Measurements from ENCODE around the gene TXNDC15. TPM values are rescaled to one million over a fixed set of nuclear protein-coding genes. Genes with fewer than 3 reads are reported as not detected.

TXNDC15 gene
- total RNA-seq, 1 donor from 2014 or later: 46.5 TPM

GRCh38 chr5:134943547-134943946, 69.4 kb downstream of the TXNDC15 start:
- DNase-seq (ENCODE audit: low spot score, unreplicated experiment): no peak
- TF ChIP-seq, protein P1, sequence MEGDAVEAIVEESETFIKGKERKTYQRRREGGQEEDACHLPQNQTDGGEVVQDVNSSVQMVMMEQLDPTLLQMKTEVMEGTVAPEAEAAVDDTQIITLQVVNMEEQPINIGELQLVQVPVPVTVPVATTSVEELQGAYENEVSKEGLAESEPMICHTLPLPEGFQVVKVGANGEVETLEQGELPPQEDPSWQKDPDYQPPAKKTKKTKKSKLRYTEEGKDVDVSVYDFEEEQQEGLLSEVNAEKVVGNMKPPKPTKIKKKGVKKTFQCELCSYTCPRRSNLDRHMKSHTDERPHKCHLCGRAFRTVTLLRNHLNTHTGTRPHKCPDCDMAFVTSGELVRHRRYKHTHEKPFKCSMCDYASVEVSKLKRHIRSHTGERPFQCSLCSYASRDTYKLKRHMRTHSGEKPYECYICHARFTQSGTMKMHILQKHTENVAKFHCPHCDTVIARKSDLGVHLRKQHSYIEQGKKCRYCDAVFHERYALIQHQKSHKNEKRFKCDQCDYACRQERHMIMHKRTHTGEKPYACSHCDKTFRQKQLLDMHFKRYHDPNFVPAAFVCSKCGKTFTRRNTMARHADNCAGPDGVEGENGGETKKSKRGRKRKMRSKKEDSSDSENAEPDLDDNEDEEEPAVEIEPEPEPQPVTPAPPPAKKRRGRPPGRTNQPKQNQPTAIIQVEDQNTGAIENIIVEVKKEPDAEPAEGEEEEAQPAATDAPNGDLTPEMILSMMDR (IDR thresholded peaks at IDR 0.05; ENCODE audit: unreplicated experiment): no peak
- H3K27me3 Mint-ChIP-seq: no peaks in the 10 kb centered on the region
- no peak overlapping the region for H3K4me3 Mint-ChIP-seq (ENCODE audit: low read depth)
- H3K27ac Mint-ChIP-seq: no peak overlapping the region
- no peaks in the 10 kb centered on the region for H3K9me3 Mint-ChIP-seq (ENCODE audit: low read depth)
- no peaks in the 10 kb centered on the region for H3K4me1 Mint-ChIP-seq (ENCODE audit: low read depth)
- peaks cover 4% of the 10 kb centered on the region for H3K36me3 Mint-ChIP-seq (ENCODE audit: insufficient read depth)

GRCh38 chr5:134944630-134945029, 70.5 kb downstream of the TXNDC15 start:
- Mint-ChIP-seq H3K36me3 (ENCODE audit: insufficient read depth) (peaks cover 4% of the 10 kb centered on the region), H3K4me3 (ENCODE audit: low read depth) (no peak overlapping the region), H3K27ac (no peak overlapping the region), H3K27me3 (no peaks in the 10 kb centered on the region), H3K4me1 (ENCODE audit: low read depth) (no peaks in the 10 kb centered on the region), H3K9me3 (ENCODE audit: low read depth) (no peaks in the 10 kb centered on the region)
- TF ChIP-seq, protein P1 (IDR thresholded peaks at IDR 0.05; ENCODE audit: unreplicated experiment): no peak
- no peak for DNase-seq (ENCODE audit: low spot score, unreplicated experiment)

- Mint-ChIP-seq H3K27ac (peak overlapping the region; percentile 82), H3K36me3 (ENCODE audit: insufficient read depth) (peaks cover 4% of the 10 kb centered on the region), H3K9me3 (ENCODE audit: low read depth) (no peaks in the 10 kb centered on the region)
Measured at GRCh38 chr5:134945041-134945440, 70.9 kb downstream of the TXNDC15 start.

DNA sequence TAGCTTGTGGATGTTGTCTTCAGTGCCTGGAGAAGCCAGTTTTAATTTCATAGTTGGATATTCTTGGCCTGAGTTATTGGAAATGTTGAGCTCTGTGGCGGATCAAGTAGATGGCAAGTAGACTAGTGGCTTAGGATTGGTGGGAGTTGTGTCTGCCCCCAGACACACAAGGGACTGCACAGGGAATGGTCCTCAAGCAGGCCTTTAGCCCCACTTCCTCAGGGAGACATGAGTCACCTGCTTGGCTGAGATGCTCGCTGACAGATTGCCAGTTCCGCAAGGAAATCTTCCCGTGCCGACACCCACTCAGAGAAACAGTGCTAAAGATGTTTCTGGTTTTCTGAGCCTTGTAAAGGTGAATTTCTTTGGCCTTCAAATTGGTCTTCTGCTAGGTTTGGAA, 74.7 kb downstream of the TXNDC15 start:
- no peak overlapping the region for H3K27ac Mint-ChIP-seq
- H3K9me3 Mint-ChIP-seq (ENCODE audit: low read depth): peaks cover 3% of the 10 kb centered on the region
- H3K4me3 Mint-ChIP-seq (ENCODE audit: low read depth): no peak overlapping the region
- TF ChIP-seq, protein P1 (IDR thresholded peaks at IDR 0.05; ENCODE audit: unreplicated experiment): no peak
- H3K4me1 Mint-ChIP-seq (ENCODE audit: low read depth): no peaks in the 10 kb centered on the region
- no peak for DNase-seq (ENCODE audit: low spot score, unreplicated experiment)
- no peaks in the 10 kb centered on the region for H3K27me3 Mint-ChIP-seq
- peaks cover 1% of the 10 kb centered on the region for H3K36me3 Mint-ChIP-seq (ENCODE audit: insufficient read depth)

More at GRCh38 chr5:134945041-134945440, 70.9 kb downstream of the TXNDC15 start:
- no peak for DNase-seq (ENCODE audit: low spot score, unreplicated experiment)
- Mint-ChIP-seq H3K4me1 (ENCODE audit: low read depth) (no peaks in the 10 kb centered on the region), H3K4me3 (ENCODE audit: low read depth) (no peak overlapping the region), H3K27me3 (no peaks in the 10 kb centered on the region)
- TF ChIP-seq, protein P1 (IDR thresholded peaks at IDR 0.05; ENCODE audit: unreplicated experiment): no peak

DNA sequence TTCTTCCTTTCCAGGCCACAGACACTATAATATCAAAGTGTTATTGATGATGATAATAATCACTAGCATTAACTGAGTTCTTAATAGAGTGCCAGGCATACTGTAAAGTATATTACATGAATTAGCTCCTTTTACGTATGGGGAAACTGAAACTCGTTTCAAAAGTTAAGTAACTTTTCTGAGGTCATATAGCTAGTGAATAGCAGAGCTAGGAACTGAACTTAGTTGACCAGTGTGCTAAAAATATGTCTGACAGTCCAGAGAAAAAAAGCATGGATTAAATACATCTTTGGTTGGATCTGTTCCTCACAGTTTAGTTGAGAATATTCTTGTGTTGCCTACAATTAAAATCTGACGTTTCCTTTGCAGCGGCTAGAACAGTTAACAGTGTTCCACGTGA, 75.1 kb downstream of the TXNDC15 start:
- Mint-ChIP-seq H3K36me3 (ENCODE audit: insufficient read depth) (peaks cover 3% of the 10 kb centered on the region), H3K4me3 (ENCODE audit: low read depth) (no peak overlapping the region), H3K9me3 (ENCODE audit: low read depth) (peaks cover 5% of the 10 kb centered on the region), H3K4me1 (ENCODE audit: low read depth) (no peaks in the 10 kb centered on the region), H3K27ac (no peak overlapping the region), H3K27me3 (no peaks in the 10 kb centered on the region)
- DNase-seq (ENCODE audit: low spot score, unreplicated experiment): no peak
- TF ChIP-seq, protein P1 (IDR thresholded peaks at IDR 0.05; ENCODE audit: unreplicated experiment): no peak

Small RNA genes within 50 kb of the gene (microRNA-seq; reads per million reads assigned to microRNA genes)
- not detected for gene MIR4461 (ENCODE audit: borderline number of aligned reads, unreplicated experiment)

Other genes starting within 250 kb of the TXNDC15 start
- gene SAR1B, start 241.5 kb upstream of the TXNDC15 start, total RNA-seq: 51.9 and 54.8 TPM in 2 replicates
- 25.1 and 27.0 TPM in 2 replicates for gene SEC24A, start 225.6 kb upstream of the TXNDC15 start, total RNA-seq
- gene CAMLG, start 135.8 kb upstream of the TXNDC15 start, total RNA-seq: 40.8 and 45.3 TPM in 2 replicates
- gene DDX46, start 115.6 kb upstream of the TXNDC15 start, total RNA-seq: 72.3 and 73.2 TPM in 2 replicates
- gene C5orf24, start 28.4 kb upstream of the TXNDC15 start, total RNA-seq: 59.2 and 62.2 TPM in 2 replicates
- gene PCBD2, start 30.8 kb downstream of the TXNDC15 start, total RNA-seq: 18.6 and 18.8 TPM in 2 replicates
- gene CATSPER3, start 93.5 kb downstream of the TXNDC15 start, total RNA-seq: 1.3 and 1.4 TPM in 2 replicates
- 12.5 and 16.2 TPM in 2 replicates for gene PITX1, start 159.9 kb downstream of the TXNDC15 start, total RNA-seq

Data from progenitor cell of endocrine pancreas (in vitro differentiated cells).